Right hindlimb (tissue), 1 donor: ENCODE results near the gene RAP1GDS1.
A peak's percentile ranks its signal among the peaks of the same experiment; 100 is the strongest.
"Not testable (repeated sequence)": the region's sequence is repeated elsewhere in the genome, so short reads cannot be mapped to it uniquely, and the experiment has no call there.

Experiments
- DNase-seq: peaks from one replicate; pipeline ENCODE4 v3.0.0-alpha.2; 2018

RAP1GDS1 gene

DNA sequence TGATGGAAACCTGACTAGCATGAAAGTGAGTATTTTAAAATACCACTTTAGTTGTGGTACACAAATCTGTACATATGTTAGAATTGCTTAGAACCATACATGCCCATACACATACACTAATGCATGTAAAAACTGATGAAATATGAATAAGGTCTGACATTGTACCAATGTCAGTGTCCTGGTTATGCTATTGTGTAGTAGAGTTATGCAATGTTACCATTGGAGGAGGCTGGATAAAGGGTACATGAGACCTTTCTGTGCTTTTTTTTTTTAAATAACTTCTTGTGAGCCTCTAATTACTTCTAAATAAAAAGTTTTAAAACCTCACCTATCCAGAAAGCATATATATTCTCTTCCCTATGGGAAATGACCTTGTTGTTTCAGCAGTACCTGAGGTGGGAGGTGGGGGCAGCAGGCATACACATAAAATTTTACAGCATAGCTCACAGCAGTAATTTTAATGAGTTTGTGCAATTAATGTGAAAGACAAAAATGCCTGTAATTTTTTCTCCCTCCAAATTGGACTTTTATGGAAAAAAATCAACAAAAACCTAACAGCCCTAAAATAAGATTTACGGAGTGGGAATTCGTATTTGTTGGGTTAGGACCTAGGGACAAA lies 97.6 kb downstream of the RAP1GDS1 start:
- DNase-seq: no peak

DNA sequence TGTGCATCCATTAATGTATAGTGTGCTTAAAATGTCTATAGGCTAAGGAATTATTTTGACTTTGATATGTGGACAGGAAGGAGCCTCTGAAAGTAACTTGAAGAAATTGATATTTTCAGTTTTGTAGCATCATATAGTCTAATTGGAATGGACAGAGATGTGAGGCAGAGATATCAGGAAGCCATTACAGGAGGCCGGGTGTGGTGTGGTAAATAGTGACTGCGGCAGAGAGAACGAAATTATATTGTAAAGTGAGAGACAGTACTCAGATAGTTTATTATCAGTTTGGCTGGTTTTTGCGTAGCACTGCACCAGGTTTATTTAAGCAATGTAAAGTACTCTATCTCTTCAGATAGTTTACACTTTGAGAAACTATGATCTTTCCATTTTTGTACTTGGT lies 98.5 kb downstream of the RAP1GDS1 start:
- no peak for DNase-seq

DNA sequence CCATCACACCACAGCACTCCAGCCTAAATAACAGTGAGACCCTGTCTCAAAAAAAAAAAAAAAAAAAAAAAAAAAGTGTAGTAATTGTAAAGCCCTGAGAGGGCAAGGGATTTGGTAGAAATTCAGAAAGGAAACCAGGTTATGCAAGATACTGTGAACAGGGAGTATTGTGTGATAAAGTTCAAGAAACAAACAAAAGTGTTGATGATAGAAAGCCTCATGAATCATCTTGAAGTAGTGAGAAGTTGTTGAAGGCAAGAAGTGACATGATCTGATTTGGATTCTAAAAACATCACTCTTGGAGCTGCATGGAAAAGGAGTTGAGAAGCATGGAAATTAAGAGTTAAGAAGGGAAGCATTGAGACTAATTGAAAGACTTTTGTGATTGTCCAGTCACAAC lies 102.2 kb downstream of the RAP1GDS1 start:
- DNase-seq: no peak

DNA sequence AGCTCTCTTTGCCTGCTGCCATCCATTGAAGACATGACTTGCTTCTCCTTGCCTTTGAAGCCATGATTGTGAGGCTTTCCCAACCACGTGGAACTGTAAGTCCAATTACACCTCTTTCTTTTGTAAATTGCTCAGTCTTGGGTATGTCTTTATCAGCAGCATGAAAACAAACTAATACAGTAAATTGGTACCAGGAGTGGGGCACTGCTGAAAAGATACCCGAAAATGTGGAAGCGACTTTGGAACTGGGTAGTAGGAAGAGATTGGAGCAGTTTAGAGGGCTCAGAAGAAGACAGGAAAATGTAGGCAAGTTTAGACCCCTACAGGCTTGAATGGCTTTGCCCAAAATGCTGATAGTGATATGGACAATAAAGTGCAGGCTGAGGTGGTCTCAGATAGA lies 105.1 kb downstream of the RAP1GDS1 start:
- DNase-seq: not testable (repeated sequence)

DNA sequence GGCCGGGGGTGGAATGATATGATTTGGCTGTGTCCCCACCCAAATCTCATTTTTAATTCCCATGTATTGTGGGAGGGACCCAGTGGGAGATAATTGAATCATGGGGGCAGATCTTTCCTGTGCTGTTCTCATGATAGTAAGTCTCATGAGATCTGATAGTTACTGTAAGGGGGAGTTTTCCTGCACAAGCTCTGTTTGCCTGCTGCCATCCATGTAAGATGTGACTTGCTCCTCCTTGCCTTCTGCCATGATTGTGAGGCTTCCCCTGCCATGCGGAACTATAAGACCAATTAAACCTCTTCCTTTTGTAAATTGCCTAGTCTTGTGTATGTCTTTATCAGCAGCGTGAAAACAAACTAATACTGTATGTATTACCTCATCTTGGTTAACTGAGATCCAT lies 106.8 kb downstream of the RAP1GDS1 start:
- not testable (repeated sequence) for DNase-seq

DNA sequence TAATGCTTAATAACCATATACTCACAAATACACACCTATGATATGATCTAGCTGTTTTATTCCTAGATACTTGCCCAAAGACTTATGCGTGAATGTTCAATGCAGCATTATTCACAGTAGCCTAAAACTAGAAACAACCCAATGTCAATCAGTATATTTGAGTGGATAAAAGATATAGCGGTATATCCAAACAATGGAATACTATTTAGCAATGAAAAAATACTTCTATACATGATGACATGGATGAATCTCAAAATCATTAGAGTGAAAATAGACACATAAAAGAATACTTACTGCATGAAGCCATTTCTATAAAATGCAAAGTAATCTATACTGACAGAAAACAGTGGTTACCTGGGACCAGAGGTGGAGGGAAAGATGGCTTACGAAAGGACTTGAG lies 108.1 kb downstream of the RAP1GDS1 start:
- DNase-seq: no peak

DNA sequence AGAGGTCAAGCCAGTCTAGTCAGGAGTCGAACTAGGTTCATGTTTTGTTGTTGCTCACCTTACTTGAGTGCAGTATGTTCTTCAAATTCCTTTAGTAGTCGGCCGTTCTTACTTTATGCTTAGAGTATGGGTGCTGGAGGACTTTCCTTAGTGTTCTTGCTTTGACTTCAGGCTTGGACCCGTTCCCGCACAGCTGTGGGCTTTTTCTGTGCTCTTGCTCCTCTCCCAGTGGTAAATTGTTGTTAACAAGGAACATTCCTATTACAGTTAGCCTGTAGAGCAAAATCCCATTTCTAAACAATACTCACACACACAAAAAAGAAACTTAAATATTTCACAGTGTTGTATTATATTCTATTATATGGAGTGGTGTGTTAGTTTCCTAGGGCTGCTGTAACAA lies 113.5 kb downstream of the RAP1GDS1 start:
- DNase-seq: peak; percentile 73

DNA sequence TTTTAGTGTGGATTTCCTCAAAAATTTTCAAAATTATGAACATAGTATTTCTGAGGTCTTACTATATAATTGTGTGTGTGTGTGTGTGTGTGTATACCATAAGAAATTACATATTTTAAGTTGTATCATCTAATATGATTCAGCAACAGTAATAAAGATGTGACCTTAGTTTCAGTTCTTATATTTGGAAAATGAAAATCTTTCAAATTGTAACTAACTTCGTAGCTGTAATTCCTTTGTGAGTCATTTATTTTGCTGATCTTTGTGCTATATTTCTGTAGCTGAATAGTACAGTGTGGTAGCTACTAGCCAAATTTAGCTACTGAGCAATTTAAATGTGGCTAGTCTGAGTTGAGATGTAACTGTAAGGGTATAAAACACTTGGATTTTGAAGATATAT lies 116.4 kb downstream of the RAP1GDS1 start:
- DNase-seq: no peak

DNA sequence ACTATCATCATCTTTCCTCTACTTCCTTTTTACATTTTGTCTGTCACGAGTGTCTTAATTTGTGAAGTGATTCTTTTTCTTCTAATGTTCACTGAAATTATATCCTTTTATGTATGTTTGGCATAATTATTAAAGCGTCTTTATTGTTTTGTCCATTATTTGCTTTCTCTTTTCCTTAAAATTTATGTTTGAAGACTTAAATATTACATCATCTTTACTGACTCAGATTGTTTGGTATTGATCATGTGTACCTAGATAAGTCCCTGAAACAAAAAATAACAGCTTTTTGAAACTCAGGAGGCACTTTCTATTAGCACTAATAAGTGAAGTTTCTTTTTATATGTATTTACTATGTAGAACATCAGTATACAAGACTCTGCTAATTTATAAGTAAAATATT lies 120.1 kb downstream of the RAP1GDS1 start:
- DNase-seq: no peak

DNA sequence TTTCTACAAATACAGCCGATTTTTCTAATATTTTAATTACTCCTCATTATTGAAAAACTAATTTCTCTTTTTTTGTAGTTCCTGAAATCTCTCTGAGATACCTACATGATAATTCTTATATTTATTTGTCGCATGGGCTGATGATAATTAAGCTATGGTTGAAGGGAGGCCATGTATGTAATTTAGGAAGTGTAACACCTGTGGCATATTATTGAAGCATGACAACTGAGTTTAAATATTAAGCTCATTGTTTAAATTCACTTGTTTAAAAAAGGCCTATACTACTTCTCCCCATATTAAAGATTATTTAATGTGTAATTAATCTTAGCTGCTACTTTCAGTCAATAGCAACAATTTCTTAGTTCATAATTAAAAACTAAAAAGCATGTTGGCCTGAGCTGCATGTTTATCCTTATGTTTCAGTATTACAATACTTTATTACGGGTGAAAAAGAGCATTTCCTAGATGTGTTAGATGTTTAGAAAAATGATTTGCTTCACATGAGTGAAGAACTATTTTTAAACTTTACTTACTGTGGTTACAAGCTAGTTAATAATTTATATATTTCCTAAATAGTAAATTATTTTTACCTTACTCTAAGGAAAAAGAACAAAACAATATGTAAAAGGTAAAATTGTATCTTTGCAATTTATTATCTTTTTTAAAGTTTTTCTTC lies 122.4 kb downstream of the RAP1GDS1 start:
- DNase-seq: no peak

DNA sequence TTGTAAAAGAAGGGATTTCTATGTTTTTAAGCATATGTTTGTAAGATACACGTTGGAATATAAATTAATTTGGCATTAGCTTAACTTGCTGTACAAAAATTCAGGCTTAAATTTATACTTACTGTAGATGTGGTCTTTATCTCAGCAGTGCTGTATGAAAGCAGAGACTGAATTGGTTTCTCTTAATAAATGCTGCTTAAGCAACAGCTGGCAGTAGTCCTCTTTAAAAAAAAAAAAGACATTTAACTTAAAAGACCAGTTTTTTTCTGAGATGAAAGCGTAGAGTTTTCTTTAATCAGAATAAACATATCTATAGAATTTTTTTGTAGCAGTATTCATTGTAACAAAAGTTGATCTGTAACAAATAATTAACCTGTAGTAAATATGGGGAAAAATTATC lies 124.6 kb downstream of the RAP1GDS1 start:
- DNase-seq: no peak

DNA sequence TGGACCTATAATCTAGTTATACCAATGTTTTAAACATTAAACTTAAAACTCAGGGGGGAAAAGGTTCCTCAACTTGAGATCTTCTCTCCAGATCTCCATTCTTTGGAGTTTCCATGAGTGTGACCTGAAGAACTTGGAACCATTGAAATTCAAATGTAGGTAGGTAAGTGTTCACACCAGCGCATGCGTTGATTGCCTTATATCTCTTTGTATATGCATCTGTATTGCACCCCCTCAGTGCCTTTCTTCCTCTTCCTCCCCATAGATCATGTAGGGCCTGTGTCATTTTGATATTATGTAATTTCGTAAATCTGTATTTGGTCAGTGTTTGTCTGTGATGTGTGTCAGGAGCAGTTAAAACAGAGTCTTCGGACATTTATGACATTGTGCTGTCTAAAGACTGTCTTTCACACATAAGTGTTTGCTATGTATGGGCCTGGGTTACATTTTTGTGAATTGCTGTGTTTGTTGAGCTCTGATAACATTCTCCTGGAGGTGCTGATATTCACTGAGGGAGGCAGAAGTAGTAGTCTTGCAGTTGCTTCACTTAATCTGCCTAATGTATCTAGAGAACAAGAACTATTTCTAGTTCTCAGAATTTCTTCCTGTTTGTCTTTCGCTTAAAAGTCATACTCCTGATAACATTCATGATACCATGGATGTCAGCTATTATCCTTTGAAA lies 126.3 kb downstream of the RAP1GDS1 start:
- DNase-seq: no peak

DNA sequence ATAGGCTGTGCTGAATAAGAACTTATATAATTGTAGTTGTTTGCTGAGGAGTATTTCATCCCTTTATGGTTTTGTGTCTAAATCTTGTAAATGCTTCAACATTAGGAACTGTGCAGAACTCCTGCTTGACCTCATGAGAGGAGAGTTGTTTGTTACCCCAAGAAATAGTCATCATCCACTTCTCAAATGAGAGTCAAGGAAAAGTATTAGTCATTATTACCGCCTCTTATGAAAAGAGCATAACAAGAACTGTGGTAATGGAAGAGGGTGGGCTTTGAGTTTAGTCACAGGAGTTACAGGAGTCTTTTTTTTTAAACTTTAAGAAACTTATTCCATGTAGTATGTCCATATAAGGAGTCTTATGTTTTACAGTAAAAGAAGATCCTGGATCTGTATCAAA lies 132.9 kb downstream of the RAP1GDS1 start:
- DNase-seq: no peak

DNA sequence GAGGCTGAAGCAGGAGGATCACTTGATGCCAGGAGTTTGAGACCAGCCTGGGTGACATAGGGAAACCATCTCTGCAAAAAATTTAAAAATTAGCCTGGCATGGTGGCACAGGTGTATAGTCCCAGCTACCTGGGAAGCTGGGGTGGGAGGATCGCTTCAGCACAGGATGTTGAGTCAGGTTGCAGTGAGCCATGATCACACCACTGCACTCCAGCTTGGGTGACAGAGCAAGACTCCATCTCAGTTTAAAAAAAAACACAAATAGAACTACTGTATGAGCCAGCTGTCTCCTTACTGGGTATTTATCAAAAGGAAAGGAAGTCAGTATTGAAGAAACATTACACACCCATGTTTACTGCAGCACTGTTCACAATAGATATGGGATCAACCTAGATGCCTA lies 138.7 kb downstream of the RAP1GDS1 start:
- DNase-seq: no peak

DNA sequence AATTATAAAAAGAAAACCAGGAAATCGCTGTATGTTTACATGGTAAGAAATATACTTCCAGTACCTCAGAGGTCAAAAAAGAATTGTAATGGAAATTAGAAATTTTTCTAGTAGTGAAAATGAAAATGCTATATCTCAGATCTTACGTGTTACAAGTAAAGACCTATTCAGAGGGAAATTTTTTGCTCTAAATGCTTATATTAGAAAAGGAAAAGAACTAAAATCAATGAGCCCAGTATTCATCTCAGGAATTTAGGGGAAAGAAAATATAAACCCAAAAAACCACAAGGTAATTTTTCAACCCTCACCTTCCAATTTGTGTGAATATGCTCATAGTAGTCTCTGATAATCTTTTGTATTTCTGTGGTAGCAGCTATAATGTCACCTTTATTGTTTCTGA lies 145.6 kb downstream of the RAP1GDS1 start:
- no peak for DNase-seq

DNA sequence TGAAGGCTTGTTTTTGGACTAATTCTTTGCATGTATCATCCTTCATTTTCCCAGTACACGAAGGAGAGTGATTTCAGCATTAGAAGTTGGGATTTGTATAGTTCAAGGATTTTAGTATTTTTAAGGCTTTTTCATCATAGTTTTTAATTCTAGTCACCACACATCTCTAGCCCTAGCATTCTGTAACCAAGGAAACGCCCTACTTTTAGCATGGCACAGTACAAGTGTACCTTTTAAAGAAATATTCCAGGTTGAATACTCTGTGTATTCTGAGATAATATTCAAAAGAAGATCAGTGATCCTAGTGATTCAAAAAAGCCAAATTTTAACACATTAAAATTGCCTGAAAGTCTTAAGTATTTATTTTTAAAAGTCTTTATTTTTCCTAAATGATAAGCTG lies 150.5 kb downstream of the RAP1GDS1 start:
- DNase-seq: no peak

DNA sequence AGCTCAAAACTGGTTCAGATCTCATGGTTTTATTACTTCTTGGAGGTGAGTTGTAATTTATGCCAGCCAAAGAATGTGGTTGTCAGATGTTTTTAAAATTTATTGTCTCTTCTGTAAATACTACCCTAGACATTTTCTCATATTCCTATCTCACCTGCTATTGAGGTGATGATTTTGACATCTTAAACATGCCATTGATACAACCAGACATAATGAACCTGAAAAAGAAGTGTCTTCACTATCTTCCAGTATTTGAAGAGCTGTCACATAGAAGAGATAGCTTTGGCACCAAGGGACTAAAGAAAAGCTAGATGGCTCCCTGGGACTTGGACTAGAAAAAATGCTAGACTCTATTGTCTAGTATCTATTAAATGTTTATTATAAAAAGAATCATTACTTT lies 155.7 kb downstream of the RAP1GDS1 start:
- no peak for DNase-seq

DNA sequence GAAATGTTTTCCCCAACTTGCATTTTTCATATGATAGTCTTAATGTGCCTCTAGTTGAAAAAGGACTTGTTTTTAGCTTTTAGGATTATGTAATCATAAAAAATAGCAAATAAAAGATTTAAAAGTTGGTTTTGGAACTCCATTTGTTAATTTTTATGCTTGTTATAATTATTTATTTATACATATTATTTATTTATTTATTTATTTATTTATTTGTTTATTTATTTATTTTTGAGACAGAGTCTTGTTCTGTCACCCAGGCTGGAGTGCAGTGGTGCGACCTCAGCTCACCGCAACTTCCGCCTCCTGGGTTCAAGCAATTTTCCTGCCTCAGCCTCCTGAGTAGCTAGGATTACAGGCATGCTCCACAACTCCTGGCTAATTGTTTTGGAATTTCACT lies 159.0 kb downstream of the RAP1GDS1 start:
- not testable (repeated sequence) for DNase-seq

DNA sequence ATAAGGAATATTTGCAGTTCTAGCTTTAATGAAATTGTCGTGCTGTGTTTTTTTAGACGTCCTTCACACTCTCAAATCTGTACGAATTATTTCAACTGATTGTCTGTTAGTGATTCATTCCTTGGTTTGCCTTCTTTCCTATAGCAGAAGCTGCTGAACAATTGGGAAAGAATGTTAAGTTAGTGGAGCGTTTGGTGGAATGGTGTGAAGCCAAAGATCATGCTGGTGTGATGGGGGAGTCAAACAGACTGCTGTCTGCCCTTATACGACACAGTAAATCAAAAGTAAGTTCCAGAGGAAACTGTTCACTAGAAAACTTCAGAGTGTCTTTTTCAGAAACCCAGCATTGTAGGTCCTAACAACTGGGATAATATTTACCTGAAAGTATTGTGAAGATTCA lies 159.9 kb downstream of the RAP1GDS1 start:
- DNase-seq: no peak

DNA sequence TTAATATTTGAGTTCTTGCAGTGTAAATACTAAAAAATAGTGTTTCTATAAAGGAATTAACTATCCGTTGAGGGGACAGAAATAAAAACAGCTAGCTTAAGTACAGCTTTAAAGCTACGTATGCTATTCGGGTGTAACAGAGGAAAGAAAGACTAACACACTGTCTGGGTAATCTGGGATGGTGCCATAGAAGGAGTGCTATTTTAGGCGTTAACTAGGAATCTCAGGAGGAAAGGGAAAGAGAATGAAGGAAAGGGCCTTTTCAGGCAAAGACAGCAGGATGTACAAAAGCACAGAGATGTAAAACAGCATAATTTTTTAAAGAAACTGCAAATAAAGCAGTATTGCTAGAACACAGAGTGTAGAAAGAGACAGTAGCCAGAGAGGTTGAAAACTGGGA lies 161.8 kb downstream of the RAP1GDS1 start:
- no peak for DNase-seq

DNA sequence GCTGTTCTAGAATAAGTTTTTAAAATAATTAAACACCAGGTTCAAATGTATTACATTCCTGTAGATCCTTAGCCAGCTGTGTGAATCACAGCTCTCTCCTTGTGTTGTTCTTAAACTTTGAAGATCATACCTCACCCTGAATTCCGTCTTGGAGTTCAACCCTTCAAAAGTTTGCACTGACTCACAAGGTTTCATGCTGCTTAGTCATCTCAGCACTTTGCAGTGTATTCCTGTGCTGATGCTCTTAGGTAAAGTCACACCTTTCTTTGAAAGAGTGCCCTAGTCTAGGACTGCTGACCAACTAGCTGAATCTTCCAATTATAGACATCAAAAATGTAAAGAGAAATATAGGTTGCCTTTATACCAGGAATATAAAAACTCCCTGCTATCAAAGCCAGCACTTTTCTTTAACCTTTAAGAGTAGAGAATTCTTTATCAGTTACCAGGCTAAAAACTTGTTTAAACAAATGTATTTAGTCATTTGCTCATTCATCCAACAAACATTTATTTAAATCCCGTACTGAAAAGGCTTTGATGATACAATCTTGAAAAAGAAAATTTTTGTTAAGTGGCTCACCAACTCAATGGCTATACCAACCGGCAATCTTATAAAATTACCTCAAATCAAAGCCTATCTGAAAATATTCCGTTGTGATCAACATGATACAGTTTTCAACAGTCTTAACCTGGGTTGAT lies 169.7 kb downstream of the RAP1GDS1 start:
- no peak for DNase-seq

DNA sequence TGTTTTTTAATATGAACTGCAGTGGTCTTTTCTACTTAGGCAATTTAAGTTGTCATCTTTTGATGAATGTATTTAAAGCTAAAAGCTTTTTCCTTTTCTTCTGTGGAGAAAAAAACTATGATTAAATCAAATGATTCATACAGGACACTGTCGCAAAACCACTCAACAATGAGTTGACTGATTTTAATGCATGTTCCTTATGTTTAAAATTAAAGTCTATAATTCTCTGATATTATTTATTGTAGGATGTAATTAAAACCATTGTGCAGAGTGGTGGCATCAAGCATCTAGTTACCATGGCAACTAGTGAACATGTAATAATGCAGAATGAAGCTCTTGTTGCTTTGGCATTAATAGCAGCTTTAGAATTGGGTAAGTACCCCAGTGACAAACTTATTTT lies 172.5 kb downstream of the RAP1GDS1 start:
- DNase-seq: no peak

DNA sequence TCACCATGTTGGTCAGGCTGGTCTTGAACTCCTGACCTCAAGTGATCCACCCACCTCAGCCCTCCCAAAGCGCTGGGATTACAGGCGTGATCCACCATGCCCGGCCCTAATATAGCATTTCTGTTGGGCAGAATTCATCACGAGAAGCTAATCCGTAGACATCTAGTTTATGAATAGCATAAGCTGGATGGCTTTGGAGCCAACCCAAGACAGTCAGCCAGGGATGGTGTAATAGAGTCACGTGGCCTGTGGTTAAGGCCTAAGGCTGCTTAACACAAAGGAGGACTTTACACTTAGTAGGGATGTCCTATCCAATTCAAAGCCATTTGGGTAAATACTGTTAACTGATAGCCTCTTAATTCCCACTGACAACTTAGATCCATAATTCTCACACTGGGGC lies 173.6 kb downstream of the RAP1GDS1 start:
- no peak for DNase-seq

DNA sequence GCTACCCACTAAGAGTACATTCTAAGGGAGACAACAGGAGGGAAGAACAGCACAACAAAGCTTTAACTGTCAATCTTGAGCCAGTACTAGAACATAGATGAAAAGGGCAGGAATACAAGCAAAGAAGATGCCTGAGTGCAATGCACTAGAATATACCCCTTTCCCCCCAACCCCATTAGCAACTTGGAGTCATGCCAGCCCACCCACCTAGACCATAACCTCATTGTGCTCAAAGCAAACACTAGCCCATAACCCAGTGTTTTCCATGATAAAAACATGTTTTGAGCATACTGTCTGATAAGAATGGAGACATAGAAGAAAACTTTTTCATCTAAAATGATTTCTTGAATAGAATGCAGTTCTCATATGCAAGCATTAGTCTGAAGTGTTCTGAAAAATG lies 183.2 kb downstream of the RAP1GDS1 start:
- no peak for DNase-seq
